SH-SY5Y (cell line): Measurements from ENCODE around the gene SYTL1.

Experiments used
- GATA2 ChIP-seq: IDR thresholded peaks from 2 replicates; pipeline ENCODE4 v1.6.1; 2011; ENCODE audit warnings: mild to moderate bottlenecking, low read depth, low read length
- GATA3 ChIP-seq: IDR thresholded peaks from 2 replicates; pipeline ENCODE4 v1.6.1; 2011; ENCODE audit warnings: low read depth, mild to moderate bottlenecking, low read length, moderate library complexity

Gene SYTL1

GRCh38 chr1:27402349-27402754 lies 60.5 kb downstream of the SYTL1 start:
- no peak for TF ChIP-seq GATA3
- no peak for TF ChIP-seq GATA2

GRCh38 chr1:27403065-27403726 lies 61.4 kb downstream of the SYTL1 start:
- TF ChIP-seq GATA3: no peak
